BE2C (cell line): ENCODE results near the gene C1orf56.

Experiments
- DNase-seq: peaks from one replicate; pipeline ENCODE4 v3.0.0-alpha.2; 2020
- H3K27me3 ChIP-seq: fragments of 250-450 bp; sonication (Bioruptor Pico); 2 replicates; pipeline ENCODE4 v1.5.1; 2020; ENCODE audit warnings: mild to moderate bottlenecking
- H3K36me3 ChIP-seq: fragments of 250-450 bp; sonication (Bioruptor Pico); 2 replicates; pipeline ENCODE4 v1.5.1; 2020; ENCODE audit warnings: mild to moderate bottlenecking
- H3K4me1 ChIP-seq: fragments of 250-450 bp; sonication (Bioruptor Pico); 2 replicates; pipeline ENCODE4 v1.5.1; 2020
- H3K4me3 ChIP-seq: 2 replicates; pipeline ENCODE4 v1.5.1; 2011; ENCODE audit warnings: low read depth, low read length
- H3K9me3 ChIP-seq: fragments of 250-450 bp; sonication (Bioruptor Pico); 2 replicates; pipeline ENCODE4 v1.5.1; 2020
- CTCF ChIP-seq: IDR thresholded peaks from 2 replicates; pipeline ENCODE4 v1.5.1; 2012; ENCODE audit warnings: mild to moderate bottlenecking, low read depth, low read length

C1orf56 gene

GRCh38 chr1:151098126-151098525 is 50.6 kb downstream of the C1orf56 start:
- DNase-seq = no peak
- H3K36me3 ChIP-seq = no peaks in the 10 kb centered on the region
- no peak for TF ChIP-seq CTCF

More at GRCh38 chr1:151098126-151098525, 50.6 kb downstream of the C1orf56 start:
- Histone ChIP-seq H3K4me3 (no peak overlapping the region), H3K4me1 (no peaks in the 10 kb centered on the region), H3K9me3 (no peaks in the 10 kb centered on the region), H3K27me3 (no peaks in the 10 kb centered on the region)
